RWPE2 (cell line): ENCODE measurements around the gene LAMC1.
A peak's percentile ranks its signal among the peaks of the same experiment; 100 is the strongest.

ENCODE experiments used
- ATAC-seq: fragments of 200-7000 bp; cut with Tn5 transposase; 3 replicates; pipeline ENCODE4 v1.9.1; 2021; ENCODE audit warnings: low read depth
- DNase-seq: peaks from one replicate; pipeline ENCODE4 v3.0.0-alpha.2; 2020; ENCODE audit warnings: low spot score
- H3K27ac ChIP-seq: fragments of 450-650 bp; 2 replicates; pipeline ENCODE4 v1.5.1; 2017; ENCODE audit warnings: mild to moderate bottlenecking; ENCODE audit not compliant: poor library complexity, severe bottlenecking
- H3K27me3 ChIP-seq: fragments of 250-450 bp; sonication (Bioruptor Pico); 2 replicates; pipeline ENCODE4 v1.5.1; 2021; ENCODE audit warnings: mild to moderate bottlenecking, moderate library complexity; ENCODE audit not compliant: insufficient read depth, poor library complexity, severe bottlenecking
- H3K36me3 ChIP-seq: fragments of 250-450 bp; sonication (Bioruptor Pico); 2 replicates; pipeline ENCODE4 v1.5.1; 2020; ENCODE audit warnings: low read depth, mild to moderate bottlenecking, moderate library complexity
- H3K4me1 ChIP-seq: fragments of 250-450 bp; sonication (Bioruptor Pico); 2 replicates; pipeline ENCODE4 v1.5.1; 2021; ENCODE audit warnings: mild to moderate bottlenecking, moderate library complexity; ENCODE audit not compliant: insufficient read depth, poor library complexity, severe bottlenecking
- H3K4me3 ChIP-seq: fragments of 250-450 bp; sonication (Bioruptor Pico); 2 replicates; pipeline ENCODE4 v1.5.1; 2021; ENCODE audit warnings: mild to moderate bottlenecking, moderate library complexity; ENCODE audit not compliant: severe bottlenecking
- H3K9me3 ChIP-seq: fragments of 250-450 bp; sonication (Bioruptor Pico); 2 replicates; pipeline ENCODE4 v1.5.1; 2021; ENCODE audit warnings: mild to moderate bottlenecking, moderate library complexity; ENCODE audit not compliant: severe bottlenecking
- CTCF ChIP-seq: fragments of 450-650 bp; IDR thresholded peaks from one replicate; pipeline ENCODE4 v1.5.1; 2017; ENCODE audit warnings: mild to moderate bottlenecking, moderate library complexity; ENCODE audit not compliant: poor library complexity, severe bottlenecking

The LAMC1 gene

GRCh38 chr1:183023601-183024316, 539 bp downstream of the LAMC1 start:
- peak overlapping the region; percentile 99 for H3K27ac ChIP-seq
- peaks cover 42% of the 10 kb centered on the region for H3K4me1 ChIP-seq
- no peaks in the 10 kb centered on the region for H3K9me3 ChIP-seq
- peaks cover 32% of the 10 kb centered on the region for H3K36me3 ChIP-seq
- H3K4me3 ChIP-seq: peak overlapping the region; percentile 87
- ATAC-seq: peak; percentile 76
- peak; percentile 80 for DNase-seq
- peak; percentile 59 for TF ChIP-seq CTCF
- no peaks in the 10 kb centered on the region for H3K27me3 ChIP-seq

- H3K9me3 ChIP-seq: no peaks in the 10 kb centered on the region
Observed at GRCh38 chr1:183024317-183025009, 1.2 kb downstream of the LAMC1 start.

GRCh38 chr1:183025010-183025337, 1.8 kb downstream of the LAMC1 start:
- peak overlapping the region; percentile 87 for H3K4me3 ChIP-seq

More at GRCh38 chr1:183024317-183025009, 1.2 kb downstream of the LAMC1 start:
- H3K27ac ChIP-seq: peak overlapping the region; percentile 99
- H3K36me3 ChIP-seq: peaks cover 37% of the 10 kb centered on the region
- H3K27me3 ChIP-seq: no peaks in the 10 kb centered on the region
- H3K4me1 ChIP-seq: peaks cover 44% of the 10 kb centered on the region
- peak overlapping the region; percentile 87 for H3K4me3 ChIP-seq
- DNase-seq (no peak), ATAC-seq (no peak; the same call in 2 of the 3 replicates)
- TF ChIP-seq CTCF: no peak

GRCh38 chr1:183025782-183026774, 2.9 kb downstream of the LAMC1 start:
- peaks cover 58% of the 10 kb centered on the region for H3K4me1 ChIP-seq
- DNase-seq (no peak), ATAC-seq (peak; percentile 15)
- H3K27me3 ChIP-seq: no peaks in the 10 kb centered on the region
- TF ChIP-seq CTCF: no peak
- H3K27ac ChIP-seq: peak overlapping the region; percentile 99
- H3K9me3 ChIP-seq: no peaks in the 10 kb centered on the region
- H3K36me3 ChIP-seq: peaks cover 44% of the 10 kb centered on the region
- peak overlapping the region; percentile 87 for H3K4me3 ChIP-seq

More at GRCh38 chr1:183025010-183025337, 1.8 kb downstream of the LAMC1 start:
- Histone ChIP-seq H3K36me3 (peaks cover 37% of the 10 kb centered on the region), H3K9me3 (no peaks in the 10 kb centered on the region), H3K27ac (peak overlapping the region; percentile 99), H3K27me3 (no peaks in the 10 kb centered on the region), H3K4me1 (peaks cover 47% of the 10 kb centered on the region)
- ATAC-seq (no peak), DNase-seq (no peak)
- no peak for TF ChIP-seq CTCF
